Measurements from ENCODE around the gene GFOD1.

GRCh38 chr6:13495818-13496217 is 8.4 kb upstream of the GFOD1 start:
- TF ChIP-seq CTCF (IDR thresholded peaks at IDR 0.05) (no peak), EP300 (IDR thresholded peaks at IDR 0.05) (no peak), POLR2A (IDR thresholded peaks at IDR 0.05) (no peak)

All from ovary (tissue), 3 donors.